Activated CD4-positive, alpha-beta T cell treated with anti-CD3 and anti-CD28 coated beads for 4 hours (primary cell): ENCODE measurements around the gene ENOX1.

Source experiments
- DNase-seq, 2 donors: peaks; one replicate each; pipeline ENCODE4 v3.0.0-alpha.2; 2020

The ENOX1 gene

GRCh38 chr13:43232873-43233265 is 553.9 kb downstream of the ENOX1 start:
- DNase-seq, result no peak

DNA sequence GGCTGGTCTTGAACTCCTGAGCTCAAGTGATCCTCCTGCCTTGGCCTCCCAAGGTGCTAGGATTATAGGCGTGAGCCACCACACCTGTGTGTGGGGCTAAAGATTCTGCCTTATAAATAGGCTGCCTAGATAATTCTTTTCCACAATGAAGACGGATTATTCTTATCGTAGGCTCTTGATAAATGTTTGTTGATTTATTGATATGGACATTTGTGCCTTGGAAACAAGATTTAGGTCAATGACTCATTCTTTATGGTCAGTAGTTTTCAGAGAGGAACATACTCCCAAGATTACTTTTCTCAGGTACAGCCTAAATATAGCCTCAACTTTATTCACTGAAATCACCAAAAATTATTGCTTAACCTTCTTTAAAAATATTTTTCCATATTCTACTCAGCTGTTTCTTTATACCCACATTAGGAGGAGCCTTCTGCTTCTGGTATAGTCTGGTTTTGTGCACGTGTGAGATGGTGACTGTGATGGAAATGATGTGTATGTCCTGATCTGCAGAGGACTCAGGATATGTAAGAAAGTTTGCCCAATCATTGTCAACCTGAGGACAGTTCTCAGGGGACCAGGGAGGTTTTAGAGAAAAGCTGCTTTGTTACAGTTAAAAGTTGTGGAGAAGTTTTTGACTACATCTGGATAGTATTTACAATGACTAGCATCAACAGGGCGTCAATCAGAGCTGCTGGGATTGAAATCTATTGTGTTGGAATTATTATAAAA is 554.5 kb downstream of the ENOX1 start:
- no peak for DNase-seq

GRCh38 chr13:43230989-43231388 is 555.8 kb downstream of the ENOX1 start:
- no peak for DNase-seq

GRCh38 chr13:43229506-43229905 is 557.3 kb downstream of the ENOX1 start:
- no peak for DNase-seq

GRCh38 chr13:43227721-43228120 is 559.1 kb downstream of the ENOX1 start:
- no peak for DNase-seq

DNA sequence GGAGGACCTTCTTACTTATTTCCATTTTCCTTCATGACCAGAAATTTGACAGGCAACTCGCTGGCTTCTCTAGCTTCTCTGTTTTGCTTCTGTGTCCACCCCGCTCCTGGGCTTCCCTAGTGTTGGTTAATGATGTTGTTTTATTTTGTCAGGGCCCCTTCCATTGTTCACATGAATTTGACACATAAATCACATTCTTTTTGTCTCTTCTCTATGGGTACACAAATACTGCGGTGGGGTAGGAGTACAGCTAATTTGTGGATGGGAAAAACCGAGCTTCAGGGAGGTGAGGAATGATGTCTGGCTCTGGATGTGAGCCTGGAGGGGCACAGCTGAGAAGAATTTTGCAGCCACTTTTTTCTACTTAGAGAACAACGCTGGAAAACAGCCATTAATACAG is 563.6 kb downstream of the ENOX1 start:
- no peak for DNase-seq

- DNase-seq, result no peak
These were observed 564.7 kb downstream of the ENOX1 start for GRCh38 chr13:43222086-43222485.

DNA sequence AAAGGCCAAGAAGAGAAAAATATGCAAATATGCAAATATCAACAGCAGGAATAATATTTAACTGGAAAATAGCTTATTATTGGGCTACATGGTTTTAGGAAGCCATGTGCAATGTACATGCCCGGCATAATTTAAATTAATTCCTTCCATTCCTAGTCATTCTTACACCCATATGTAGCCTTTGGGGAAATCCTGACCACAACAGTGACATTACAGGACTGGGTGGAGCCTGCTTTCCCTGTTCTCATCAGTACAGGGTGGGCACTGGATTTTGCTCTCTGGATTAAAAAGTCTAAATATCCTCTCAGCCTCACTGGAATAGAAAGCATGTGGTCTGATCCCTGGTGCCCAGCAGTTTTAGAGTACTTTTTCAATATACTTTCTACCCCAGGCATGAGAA is 565.2 kb downstream of the ENOX1 start:
- no peak for DNase-seq

- DNase-seq, result no peak
These were observed 565.7 kb downstream of the ENOX1 start for GRCh38 chr13:43220873-43221595.

- DNase-seq, result no peak
These were observed 572.6 kb downstream of the ENOX1 start for GRCh38 chr13:43214124-43214523.

DNA sequence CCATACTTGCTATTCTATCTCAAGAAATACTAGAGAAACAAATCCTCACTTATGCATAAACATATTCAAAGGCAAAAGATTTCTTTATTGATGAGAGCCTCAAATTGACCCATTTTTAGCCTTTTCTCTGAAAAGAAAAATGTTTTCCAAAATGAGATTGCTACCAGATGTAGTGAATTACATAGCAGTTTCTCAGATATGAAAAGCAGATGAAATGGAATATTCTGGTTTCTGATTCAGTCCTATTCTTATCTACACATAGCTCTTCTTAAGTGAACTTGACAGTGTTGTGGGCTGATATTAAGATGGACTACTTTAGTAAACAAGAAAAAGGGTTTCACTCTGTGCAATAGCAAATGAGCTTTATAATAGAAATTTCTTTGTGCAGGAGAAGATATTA is 579.9 kb downstream of the ENOX1 start:
- DNase-seq, result no peak

- DNase-seq, result no peak
These were observed 581.4 kb downstream of the ENOX1 start for GRCh38 chr13:43205416-43205815.

GRCh38 chr13:43204591-43204990 is 582.2 kb downstream of the ENOX1 start:
- no peak for DNase-seq

DNA sequence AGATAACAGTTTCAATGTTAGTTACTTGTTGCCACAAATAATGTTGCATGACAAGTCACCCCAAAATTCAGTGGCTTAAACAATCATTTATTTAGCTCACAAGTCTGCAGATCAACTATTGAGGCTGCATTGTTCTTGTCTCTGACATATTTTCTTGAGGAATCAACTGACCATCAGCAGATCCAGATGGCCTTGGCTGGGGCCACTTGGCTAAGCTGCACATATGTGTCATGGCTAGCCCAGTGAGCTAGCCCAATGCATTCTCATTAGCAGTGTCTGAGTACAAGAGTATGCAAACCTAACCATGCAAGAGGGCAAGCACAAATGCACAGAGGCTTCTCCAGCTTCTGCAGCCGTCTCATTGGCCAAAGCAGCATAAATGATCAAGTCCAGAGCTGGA is 583.0 kb downstream of the ENOX1 start:
- DNase-seq, result no peak

DNA sequence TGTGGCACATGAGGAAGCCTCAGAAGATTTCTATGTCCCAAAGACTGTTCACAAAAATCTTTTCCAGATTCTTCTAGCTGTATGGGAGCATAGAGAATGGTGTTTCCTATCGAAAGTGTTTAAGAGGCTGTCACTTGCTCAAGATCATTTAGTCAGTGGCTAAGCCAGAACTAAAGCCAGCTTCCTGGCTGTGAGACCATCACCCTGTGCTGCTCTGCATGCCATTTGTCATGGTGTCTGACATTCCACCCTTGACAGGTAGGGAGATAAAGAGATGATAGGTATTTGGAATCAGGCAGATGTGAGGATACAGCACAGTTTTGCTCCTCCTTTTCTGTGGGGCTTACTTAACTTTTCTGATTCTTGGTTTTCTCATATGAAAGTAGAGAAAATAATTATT is 586.0 kb downstream of the ENOX1 start:
- DNase-seq, result no peak

DNA sequence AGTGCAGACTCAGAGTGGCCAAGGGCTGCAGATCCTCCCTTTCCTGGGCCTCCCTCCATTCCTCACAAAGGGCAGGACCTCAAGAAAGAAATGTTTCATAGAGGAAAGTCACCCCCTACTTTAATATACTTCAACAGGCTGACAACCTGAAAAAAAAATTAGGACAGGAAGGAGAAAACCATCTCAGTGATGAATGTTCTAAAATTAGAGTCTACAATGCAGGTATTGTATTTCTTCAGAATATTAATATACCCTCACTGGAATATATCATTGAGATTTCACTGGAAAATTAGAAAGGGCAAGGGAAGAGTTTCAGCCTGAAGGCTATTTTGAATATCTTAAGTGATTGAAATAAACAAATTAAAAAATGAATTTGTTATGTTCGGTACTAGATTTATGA is 586.5 kb downstream of the ENOX1 start:
- DNase-seq, result no peak

DNA sequence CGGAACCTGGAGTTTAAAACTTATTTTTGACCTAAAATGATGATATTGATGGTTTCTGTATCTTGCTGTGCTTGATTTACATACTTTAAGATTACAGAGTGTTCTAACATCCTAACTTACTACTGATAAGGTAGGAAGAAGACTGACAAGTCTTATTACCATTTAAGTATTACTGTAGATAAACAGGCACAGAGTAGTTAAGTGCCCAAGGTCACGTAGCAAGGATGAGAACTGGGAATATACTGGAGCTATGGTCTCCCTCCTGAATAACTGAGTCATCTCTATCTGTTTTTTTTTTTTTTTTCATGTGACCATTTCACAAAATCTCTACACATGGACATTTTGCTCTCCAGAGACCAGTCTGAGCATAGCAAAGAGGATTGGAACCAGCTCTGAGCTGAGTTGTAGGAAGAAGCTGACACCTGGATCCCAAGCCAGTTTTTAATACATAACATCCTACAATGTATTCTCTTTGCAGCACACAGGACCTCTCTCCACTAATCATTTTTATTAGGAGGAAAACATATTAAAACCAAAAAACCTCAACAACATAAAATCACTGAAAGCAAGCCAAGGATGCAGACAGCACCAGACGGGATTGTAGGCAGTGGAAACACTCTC is 589.9 kb downstream of the ENOX1 start:
- DNase-seq, result no peak

DNA sequence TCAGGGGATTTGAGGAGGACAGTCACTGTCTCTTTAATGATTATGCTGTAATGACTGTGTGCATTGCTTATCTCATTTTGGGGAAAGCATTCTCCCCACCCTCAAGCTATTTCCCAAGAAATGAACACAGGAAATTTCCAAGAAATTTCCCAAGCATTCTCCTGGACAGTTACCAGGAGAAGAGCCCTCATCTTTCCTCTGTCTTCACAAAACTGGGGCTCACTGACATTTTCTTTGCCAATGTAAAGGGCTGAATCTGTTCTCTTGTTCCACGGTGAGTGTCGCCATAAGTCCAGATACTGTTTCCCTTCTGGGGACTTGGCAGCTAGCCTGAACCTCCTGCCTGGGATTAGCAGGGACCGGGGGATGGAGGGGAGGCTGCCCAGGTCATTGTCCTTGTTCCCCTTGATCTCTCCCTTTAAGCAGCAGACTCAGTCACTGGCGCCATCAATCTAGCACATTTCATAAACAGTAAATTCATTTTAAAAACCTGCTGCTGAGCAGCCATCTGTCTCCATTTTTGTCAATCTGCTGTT is 590.6 kb downstream of the ENOX1 start:
- DNase-seq, result no peak

GRCh38 chr13:43195551-43195950 is 591.2 kb downstream of the ENOX1 start:
- no peak for DNase-seq

- no peak for DNase-seq
These were observed 591.7 kb downstream of the ENOX1 start for GRCh38 chr13:43195112-43195511.

GRCh38 chr13:43193789-43194420 is 592.9 kb downstream of the ENOX1 start:
- no peak for DNase-seq

DNA sequence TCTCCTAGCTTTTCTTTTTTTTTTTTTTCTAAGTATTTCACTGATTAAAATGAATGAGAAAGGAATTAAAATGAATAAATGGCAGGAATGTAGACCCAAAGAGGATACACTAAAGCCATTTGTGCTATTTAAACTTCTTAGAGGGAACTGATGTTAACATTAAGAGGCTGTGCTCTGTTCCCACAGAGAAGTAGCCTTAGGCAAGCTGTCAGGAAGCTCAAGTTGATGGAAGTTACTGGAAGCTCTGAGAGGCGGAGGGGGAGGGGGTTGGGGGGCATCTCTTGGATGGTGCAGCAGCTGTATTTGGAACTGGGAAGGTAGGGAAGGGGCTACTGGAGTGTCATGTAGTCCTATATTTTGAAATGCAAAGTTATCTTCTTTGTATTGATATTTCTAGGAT is 595.2 kb downstream of the ENOX1 start:
- no peak for DNase-seq

- no peak for DNase-seq
These were observed 601.5 kb downstream of the ENOX1 start for GRCh38 chr13:43185226-43185625.

DNA sequence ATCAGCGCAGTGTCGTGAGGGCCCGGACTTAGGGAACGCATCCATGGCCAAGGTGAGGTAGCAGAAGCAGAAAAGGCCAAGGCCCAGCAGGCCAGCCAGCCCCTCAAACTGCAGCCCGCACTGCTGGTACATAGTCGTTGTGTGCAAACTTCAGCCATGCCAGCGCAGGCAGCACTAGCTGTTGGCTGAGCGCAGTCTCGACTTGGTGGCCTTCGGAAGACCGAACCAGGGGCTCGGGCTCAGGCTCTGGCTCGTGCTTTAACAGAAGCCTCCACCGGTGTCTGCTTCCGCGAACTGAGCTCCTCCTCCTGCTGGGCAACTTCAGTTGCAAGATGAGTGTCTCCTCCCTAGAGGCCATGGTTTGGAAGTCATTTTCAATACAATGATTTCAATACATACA is 605.9 kb downstream of the ENOX1 start:
- no peak for DNase-seq
